NB4 (cell line): ENCODE data around the gene DHCR24.

Source experiments
- DNase-seq: peaks from one replicate; pipeline ENCODE4 v3.0.0; 2010; ENCODE audit warnings: low read depth
- H3K4me3 ChIP-seq: one replicate; pipeline ENCODE4 v1.5.1; 2011; ENCODE audit warnings: mild to moderate bottlenecking, low read depth, low read length, moderate library complexity
- CTCF ChIP-seq: IDR thresholded peaks from one replicate; pipeline ENCODE4 v1.5.1; 2012; ENCODE audit warnings: low read depth, low read length
- MAX ChIP-seq: IDR thresholded peaks from 2 replicates; pipeline ENCODE4 v1.6.1; 2011; ENCODE audit warnings: low read depth, low read length
- MYC ChIP-seq: IDR thresholded peaks from 2 replicates; pipeline ENCODE4 v1.6.1; 2011; ENCODE audit warnings: low read depth, low read length
- POLR2A ChIP-seq: IDR thresholded peaks from 2 replicates; pipeline ENCODE4 v1.6.1; 2011; ENCODE audit warnings: mild to moderate bottlenecking; ENCODE audit not compliant: insufficient read length; ENCODE audit errors: extremely low read depth

The DHCR24 gene

DNA sequence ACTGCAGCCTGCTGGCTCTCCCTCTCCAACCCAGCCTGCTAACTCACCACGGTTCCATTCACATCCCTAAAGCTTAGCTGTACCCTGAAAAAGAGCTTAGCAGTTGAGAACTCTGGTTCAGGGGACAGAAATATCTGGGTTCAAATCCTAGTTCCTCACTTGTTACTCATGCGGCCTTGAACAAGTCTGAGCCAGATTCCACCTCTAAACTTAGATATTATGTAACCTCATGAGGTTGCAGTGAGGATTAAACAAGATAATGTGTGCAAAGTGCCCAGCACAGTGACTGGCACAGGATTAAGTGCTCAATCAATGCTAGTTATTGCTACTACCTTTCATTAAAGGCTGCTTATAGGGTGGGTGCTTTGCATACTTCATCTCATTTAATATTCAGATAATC, 41.3 kb upstream of the DHCR24 start:
- TF ChIP-seq CTCF: no peak
- no peak for DNase-seq
- no peak overlapping the region for H3K4me3 ChIP-seq

GRCh38 chr1:54927472-54928240, 40.7 kb upstream of the DHCR24 start:
- TF ChIP-seq MAX: no peak
- no peak for TF ChIP-seq POLR2A
- TF ChIP-seq CTCF: no peak
- no peak for TF ChIP-seq MYC
- DNase-seq: no peak
- no peak overlapping the region for H3K4me3 ChIP-seq

GRCh38 chr1:54926970-54927369, 40.0 kb upstream of the DHCR24 start:
- no peak for DNase-seq
- no peak overlapping the region for H3K4me3 ChIP-seq
- TF ChIP-seq CTCF: no peak
- TF ChIP-seq MAX: no peak
- TF ChIP-seq POLR2A: no peak
- no peak for TF ChIP-seq MYC

- no peak for DNase-seq
- TF ChIP-seq MAX: no peak
- no peak for TF ChIP-seq POLR2A
- no peak for TF ChIP-seq CTCF
- TF ChIP-seq MYC: no peak
- no peak overlapping the region for H3K4me3 ChIP-seq
These were observed 36.0 kb upstream of the DHCR24 start for GRCh38 chr1:54922921-54923421.

DNA sequence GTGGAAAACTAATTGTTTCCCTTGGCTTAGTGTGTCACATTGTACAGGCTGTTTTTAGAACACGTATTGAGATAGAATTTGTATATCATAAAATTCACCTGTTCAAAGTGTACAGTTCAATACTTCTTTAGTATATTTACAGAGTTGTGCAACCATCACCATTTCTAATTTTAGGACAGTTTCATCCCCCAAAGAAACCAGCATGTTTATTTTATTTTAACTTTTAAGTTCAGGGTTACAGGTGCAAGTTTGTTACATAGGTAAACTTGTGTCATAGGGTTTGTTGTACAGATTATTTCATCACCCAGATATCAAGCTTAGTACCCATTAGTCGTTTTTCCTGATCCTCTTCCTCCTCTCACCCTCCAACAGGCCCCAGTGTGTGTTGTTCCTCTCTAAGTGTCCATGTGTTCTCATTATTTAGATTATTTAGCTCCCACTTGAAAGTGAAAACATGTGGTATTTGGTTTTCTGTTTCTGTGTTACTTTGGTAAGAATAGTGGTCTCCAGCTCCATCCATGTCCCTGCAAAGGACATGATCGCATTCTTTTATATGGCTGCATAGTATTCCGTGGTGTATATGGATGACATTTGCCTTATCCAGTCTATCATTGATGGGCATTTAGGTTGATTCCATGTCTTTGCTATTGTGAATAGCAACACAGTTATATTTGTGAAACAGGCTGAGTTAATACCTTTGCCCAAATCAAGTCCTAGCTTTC, 35.2 kb upstream of the DHCR24 start:
- H3K4me3 ChIP-seq: no peak overlapping the region
- no peak for DNase-seq
- TF ChIP-seq CTCF: no peak
- no peak for TF ChIP-seq MYC
- no peak for TF ChIP-seq MAX
- no peak for TF ChIP-seq POLR2A
